ENCODE measurements around the gene SCN7A.

The SCN7A gene

GRCh38 chr2:166494140-166494624, at the start of gene SCN7A:
SCN7A (minus strand) TSS chr2:166494249; CDS start chr2:166477696, 16,553 bp downstream.
- H3K4me1 ChIP-seq (ENCODE audit: control insufficient read depth, insufficient read depth, low read length) = peaks cover 11% of the 10 kb centered on the region
- H3K9ac ChIP-seq (ENCODE audit: low read length) = peak within 1 kb of the TSS; percentile 70
- no peaks in the 10 kb centered on the region for H3K36me3 ChIP-seq (ENCODE audit: control insufficient read depth, insufficient read depth, low read length)
- peak within 1 kb of the TSS; percentile 79 for H3K27ac ChIP-seq (ENCODE audit: low read depth, low read length)
- H3K4me3 ChIP-seq (ENCODE audit: low read length) = peak within 1 kb of the TSS; percentile 76
- no peaks in the 10 kb centered on the region for H3K27me3 ChIP-seq (ENCODE audit: control insufficient read depth, insufficient read depth, low read length)

- Histone ChIP-seq H3K36me3 (ENCODE audit: control insufficient read depth, insufficient read depth, low read length) (no peaks in the 10 kb centered on the region), H3K9ac (ENCODE audit: low read length) (no peak overlapping the region), H3K4me1 (ENCODE audit: control insufficient read depth, insufficient read depth, low read length) (peaks cover 4% of the 10 kb centered on the region), H3K4me3 (ENCODE audit: low read length) (no peak overlapping the region), H3K27ac (ENCODE audit: low read depth, low read length) (no peak overlapping the region), H3K27me3 (ENCODE audit: control insufficient read depth, insufficient read depth, low read length) (no peaks in the 10 kb centered on the region)
These were observed 45.5 kb upstream of the SCN7A start for GRCh38 chr2:166539340-166540162.

GRCh38 chr2:166536111-166536510, 42.1 kb upstream of the SCN7A start:
- no peak overlapping the region for H3K27ac ChIP-seq (ENCODE audit: low read depth, low read length)
- no peaks in the 10 kb centered on the region for H3K27me3 ChIP-seq (ENCODE audit: control insufficient read depth, insufficient read depth, low read length)
- H3K4me1 ChIP-seq (ENCODE audit: control insufficient read depth, insufficient read depth, low read length) = peaks cover 4% of the 10 kb centered on the region
- H3K4me3 ChIP-seq (ENCODE audit: low read length) = no peak overlapping the region
- no peak overlapping the region for H3K9ac ChIP-seq (ENCODE audit: low read length)
- no peaks in the 10 kb centered on the region for H3K36me3 ChIP-seq (ENCODE audit: control insufficient read depth, insufficient read depth, low read length)

- Histone ChIP-seq H3K36me3 (ENCODE audit: control insufficient read depth, insufficient read depth, low read length) (no peaks in the 10 kb centered on the region), H3K9ac (ENCODE audit: low read length) (no peak overlapping the region), H3K4me1 (ENCODE audit: control insufficient read depth, insufficient read depth, low read length) (peaks cover 4% of the 10 kb centered on the region), H3K27ac (ENCODE audit: low read depth, low read length) (no peak overlapping the region), H3K4me3 (ENCODE audit: low read length) (no peak overlapping the region), H3K27me3 (ENCODE audit: control insufficient read depth, insufficient read depth, low read length) (no peaks in the 10 kb centered on the region)
These were observed 27.1 kb upstream of the SCN7A start for GRCh38 chr2:166521155-166521554.

- Histone ChIP-seq H3K4me3 (ENCODE audit: low read length) (no peak overlapping the region), H3K27ac (ENCODE audit: low read depth, low read length) (no peak overlapping the region), H3K9ac (ENCODE audit: low read length) (no peak overlapping the region), H3K27me3 (ENCODE audit: control insufficient read depth, insufficient read depth, low read length) (no peaks in the 10 kb centered on the region), H3K36me3 (ENCODE audit: control insufficient read depth, insufficient read depth, low read length) (no peaks in the 10 kb centered on the region), H3K4me1 (ENCODE audit: control insufficient read depth, insufficient read depth, low read length) (peaks cover 5% of the 10 kb centered on the region)
These were observed 26.6 kb upstream of the SCN7A start for GRCh38 chr2:166520604-166521003.

DNA sequence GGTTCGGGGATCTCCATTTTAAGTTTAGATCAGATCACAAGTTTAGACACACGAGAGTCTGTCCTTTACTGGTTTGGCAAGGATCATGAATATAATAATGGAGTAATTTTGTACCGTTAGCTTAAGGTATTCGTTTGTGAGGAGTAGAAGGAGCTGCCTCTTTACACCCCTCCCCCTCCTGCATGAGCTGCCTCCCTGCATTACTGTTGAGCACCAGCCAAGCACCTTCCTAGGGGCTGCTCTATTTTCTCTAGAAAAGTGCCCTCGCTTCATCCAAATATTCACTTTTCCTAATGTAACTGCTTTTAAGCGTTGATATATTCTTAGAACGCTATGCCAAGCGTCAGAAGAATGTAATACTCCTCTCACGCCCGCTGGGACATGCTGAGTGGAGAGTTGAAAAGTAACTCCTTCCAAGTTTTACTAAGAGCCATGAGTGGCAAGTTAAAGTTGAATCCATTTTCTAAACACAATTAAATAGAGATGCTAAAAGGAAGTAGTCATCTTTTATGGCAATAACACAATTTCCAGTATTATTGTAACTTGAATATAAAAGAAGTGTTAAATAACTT, 25.4 kb upstream of the SCN7A start:
- Histone ChIP-seq H3K9ac (ENCODE audit: low read length) (no peak overlapping the region), H3K36me3 (ENCODE audit: control insufficient read depth, insufficient read depth, low read length) (no peaks in the 10 kb centered on the region), H3K4me3 (ENCODE audit: low read length) (peak overlapping the region; percentile 44), H3K4me1 (ENCODE audit: control insufficient read depth, insufficient read depth, low read length) (peaks cover 6% of the 10 kb centered on the region), H3K27me3 (ENCODE audit: control insufficient read depth, insufficient read depth, low read length) (no peaks in the 10 kb centered on the region), H3K27ac (ENCODE audit: low read depth, low read length) (no peak overlapping the region)

- H3K4me3 ChIP-seq (ENCODE audit: low read length) = no peak overlapping the region
- no peak overlapping the region for H3K9ac ChIP-seq (ENCODE audit: low read length)
- H3K27me3 ChIP-seq (ENCODE audit: control insufficient read depth, insufficient read depth, low read length) = no peaks in the 10 kb centered on the region
- H3K4me1 ChIP-seq (ENCODE audit: control insufficient read depth, insufficient read depth, low read length) = peaks cover 6% of the 10 kb centered on the region
- H3K36me3 ChIP-seq (ENCODE audit: control insufficient read depth, insufficient read depth, low read length) = no peaks in the 10 kb centered on the region
- no peak overlapping the region for H3K27ac ChIP-seq (ENCODE audit: low read depth, low read length)
These were observed 24.8 kb upstream of the SCN7A start for GRCh38 chr2:166518634-166519390.

DNA sequence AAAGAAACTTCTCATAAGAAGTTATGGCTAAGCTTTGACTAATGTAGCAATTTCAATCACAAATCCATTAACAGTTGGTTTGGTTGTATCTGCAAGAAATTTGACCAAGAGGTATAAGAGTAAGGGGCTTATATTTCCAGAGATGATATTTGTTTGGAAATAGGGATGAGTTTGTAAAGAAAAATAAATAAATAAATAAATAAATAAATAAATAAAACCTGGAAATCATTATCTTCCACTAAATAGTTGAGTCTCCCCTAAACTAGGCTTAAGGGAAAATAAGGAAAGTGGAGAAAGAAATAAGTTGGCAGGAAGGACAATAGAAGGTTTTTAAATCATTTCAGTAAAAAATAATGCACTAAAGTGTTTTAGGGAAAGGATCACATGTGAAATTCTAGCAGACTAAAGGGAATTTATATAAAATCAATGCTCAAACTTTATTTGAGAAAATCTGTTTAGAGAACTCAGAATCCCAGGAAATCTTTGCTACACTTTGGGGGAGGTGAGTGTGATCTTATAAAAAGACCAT, 23.5 kb upstream of the SCN7A start:
- Histone ChIP-seq H3K27ac (ENCODE audit: low read depth, low read length) (no peak overlapping the region), H3K9ac (ENCODE audit: low read length) (no peak overlapping the region), H3K27me3 (ENCODE audit: control insufficient read depth, insufficient read depth, low read length) (no peaks in the 10 kb centered on the region), H3K36me3 (ENCODE audit: control insufficient read depth, insufficient read depth, low read length) (no peaks in the 10 kb centered on the region), H3K4me1 (ENCODE audit: control insufficient read depth, insufficient read depth, low read length) (peaks cover 6% of the 10 kb centered on the region), H3K4me3 (ENCODE audit: low read length) (no peak overlapping the region)

DNA sequence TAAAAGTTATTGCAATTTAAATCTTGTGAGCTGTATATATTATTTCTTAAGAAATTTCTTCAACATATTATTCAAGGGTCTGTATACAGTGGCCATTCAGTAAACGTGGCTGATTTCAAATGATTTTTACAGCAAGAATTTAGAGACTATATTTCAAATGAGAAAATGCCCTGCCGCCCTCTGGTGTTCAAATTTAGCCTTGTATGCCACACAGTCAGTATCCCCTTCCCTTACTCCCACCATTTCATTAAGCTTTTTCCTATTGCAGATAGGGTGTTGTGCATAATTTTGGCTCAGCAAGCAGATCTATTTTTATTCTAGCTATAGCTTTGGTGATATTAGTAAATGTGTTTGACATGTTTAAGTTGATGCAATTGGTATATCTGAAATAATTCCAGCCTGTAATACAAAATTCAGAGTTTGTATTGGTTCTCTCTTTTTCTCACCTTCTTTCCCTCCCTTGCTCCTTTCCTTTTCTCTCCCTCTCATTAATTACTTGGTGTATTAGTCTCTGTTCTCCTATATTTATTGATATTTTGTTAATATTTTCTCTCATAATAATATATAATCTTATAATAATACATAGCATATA, 22.8 kb upstream of the SCN7A start:
- Histone ChIP-seq H3K4me3 (ENCODE audit: low read length) (no peak overlapping the region), H3K4me1 (ENCODE audit: control insufficient read depth, insufficient read depth, low read length) (peaks cover 6% of the 10 kb centered on the region), H3K27ac (ENCODE audit: low read depth, low read length) (no peak overlapping the region), H3K9ac (ENCODE audit: low read length) (no peak overlapping the region), H3K27me3 (ENCODE audit: control insufficient read depth, insufficient read depth, low read length) (no peaks in the 10 kb centered on the region), H3K36me3 (ENCODE audit: control insufficient read depth, insufficient read depth, low read length) (no peaks in the 10 kb centered on the region)

- Histone ChIP-seq H3K9ac (ENCODE audit: low read length) (no peak overlapping the region), H3K27ac (ENCODE audit: low read depth, low read length) (no peak overlapping the region), H3K4me1 (ENCODE audit: control insufficient read depth, insufficient read depth, low read length) (peaks cover 2% of the 10 kb centered on the region), H3K36me3 (ENCODE audit: control insufficient read depth, insufficient read depth, low read length) (no peaks in the 10 kb centered on the region), H3K27me3 (ENCODE audit: control insufficient read depth, insufficient read depth, low read length) (no peaks in the 10 kb centered on the region), H3K4me3 (ENCODE audit: low read length) (no peak overlapping the region)
These were observed 19.9 kb upstream of the SCN7A start for GRCh38 chr2:166513952-166514351.

DNA sequence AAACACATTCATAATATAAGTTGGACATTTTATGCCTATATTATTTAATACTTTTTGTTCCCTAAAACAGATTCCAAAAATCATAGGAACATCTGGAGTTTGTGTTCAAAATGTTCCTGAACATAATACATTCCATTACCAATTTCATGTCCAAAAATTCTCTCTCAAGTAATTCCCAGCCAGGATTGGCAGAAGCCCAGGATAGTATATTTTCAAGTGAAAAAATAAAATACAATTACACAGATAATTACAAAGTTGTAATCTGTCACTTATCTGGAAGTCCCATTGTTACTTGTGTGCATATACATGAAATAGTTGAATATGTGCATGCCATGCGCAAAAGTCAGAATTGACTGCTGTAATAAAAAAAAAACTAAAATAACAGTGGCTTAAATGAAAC, 5.2 kb upstream of the SCN7A start:
- Histone ChIP-seq H3K36me3 (ENCODE audit: control insufficient read depth, insufficient read depth, low read length) (no peaks in the 10 kb centered on the region), H3K27ac (ENCODE audit: low read depth, low read length) (no peak overlapping the region), H3K27me3 (ENCODE audit: control insufficient read depth, insufficient read depth, low read length) (no peaks in the 10 kb centered on the region), H3K4me1 (ENCODE audit: control insufficient read depth, insufficient read depth, low read length) (peaks cover 7% of the 10 kb centered on the region), H3K4me3 (ENCODE audit: low read length) (no peak overlapping the region), H3K9ac (ENCODE audit: low read length) (no peak overlapping the region)

- Histone ChIP-seq H3K4me1 (ENCODE audit: control insufficient read depth, insufficient read depth, low read length) (peaks cover 11% of the 10 kb centered on the region), H3K27ac (ENCODE audit: low read depth, low read length) (peak overlapping the region; percentile 49), H3K4me3 (ENCODE audit: low read length) (peak overlapping the region; percentile 40), H3K9ac (ENCODE audit: low read length) (no peak overlapping the region), H3K27me3 (ENCODE audit: control insufficient read depth, insufficient read depth, low read length) (no peaks in the 10 kb centered on the region), H3K36me3 (ENCODE audit: control insufficient read depth, insufficient read depth, low read length) (no peaks in the 10 kb centered on the region)
These were observed 2.6 kb downstream of the SCN7A start for GRCh38 chr2:166491461-166491860.

All from rectal smooth muscle tissue (tissue), 1 donor.